Thyroid gland (tissue), 4 donors: Measurements from ENCODE around the gene KCNC3. TPM values are rescaled to one million over a fixed set of nuclear protein-coding genes. Genes with fewer than 3 reads are reported as not detected.

Experiments
- DNase-seq, 2 donors: peaks; one replicate each; pipeline ENCODE4 v3.0.0-alpha.2; 2019
- H3K27ac ChIP-seq, 3 donors: fragments of 200-600 bp; sonication (generic); 1 replicate in 2 of 3; 2 replicates in 1 of 3; pipeline ENCODE4 v1.5.1; 2016 to 2019; ENCODE audit warnings: mild to moderate bottlenecking in 1 of 3, moderate library complexity in 1 of 3
- H3K27me3 ChIP-seq: fragments of 200-600 bp; sonication (generic); one replicate; pipeline ENCODE4 v1.5.1; 2019
- H3K36me3 ChIP-seq, 2 donors: fragments of 200-600 bp; sonication (generic); one replicate each; pipeline ENCODE4 v1.5.1; 2016 to 2019
- H3K4me1 ChIP-seq, 2 donors: fragments of 200-600 bp; sonication (generic); one replicate each; pipeline ENCODE4 v1.5.1; 2017 to 2019
- H3K4me3 ChIP-seq, 3 donors: fragments of 200-600 bp; sonication (generic); replicated peaks in 1 of 3; 1 replicate in 2 of 3; 2 replicates in 1 of 3; pipeline ENCODE4 v1.5.1; 2016; ENCODE audit warnings: mild to moderate bottlenecking in 1 of 3
- H3K9me3 ChIP-seq: fragments of 200-600 bp; sonication (generic); one replicate; pipeline ENCODE4 v1.5.1; 2017
- CTCF ChIP-seq, 6 experiments: fragments of 200-600 bp in 3 of 6; fragments of 450-650 bp in 3 of 6; sonication (generic) in 3 of 6; IDR thresholded peaks; one replicate each; pipeline ENCODE4 v1.5.1; 2016 to 2019; ENCODE audit warnings: antibody characterized with exemption in 6 of 6, mild to moderate bottlenecking in 2 of 6, inconsistent platforms in 1 of 6, moderate library complexity in 1 of 6
- POLR2A ChIP-seq, 2 donors: fragments of 450-650 bp; IDR thresholded peaks; one replicate each; pipeline ENCODE4 v1.6.1; 2017; ENCODE audit warnings: antibody characterized with exemption in 2 of 2, mild to moderate bottlenecking in 2 of 2, moderate library complexity in 1 of 2
- WGBS, 2 donors: methylation state at CpG; one replicate each; pipeline ENCODE4 v1.1.5; 2017; 5-methylcytosine and 5-hydroxymethylcytosine counted together
- intact Hi-C: fragments of 100-400 bp; cut with DNase I; formaldehyde crosslinking; loops from one replicate; pipeline ENCODE4 v1.15.1; 2023
- total RNA-seq, 4 donors: library from RNA; depleted of rRNA; stranded (reverse); fragments of >200 nt; gene quantifications; one replicate each; pipeline ENCODE4 v1.2.3, GENCODE V29; 2016

Gene KCNC3
- total RNA-seq, 4 donors from 2014 or later = 5.9 to 32.8 (median 17.2) TPM

DNA sequence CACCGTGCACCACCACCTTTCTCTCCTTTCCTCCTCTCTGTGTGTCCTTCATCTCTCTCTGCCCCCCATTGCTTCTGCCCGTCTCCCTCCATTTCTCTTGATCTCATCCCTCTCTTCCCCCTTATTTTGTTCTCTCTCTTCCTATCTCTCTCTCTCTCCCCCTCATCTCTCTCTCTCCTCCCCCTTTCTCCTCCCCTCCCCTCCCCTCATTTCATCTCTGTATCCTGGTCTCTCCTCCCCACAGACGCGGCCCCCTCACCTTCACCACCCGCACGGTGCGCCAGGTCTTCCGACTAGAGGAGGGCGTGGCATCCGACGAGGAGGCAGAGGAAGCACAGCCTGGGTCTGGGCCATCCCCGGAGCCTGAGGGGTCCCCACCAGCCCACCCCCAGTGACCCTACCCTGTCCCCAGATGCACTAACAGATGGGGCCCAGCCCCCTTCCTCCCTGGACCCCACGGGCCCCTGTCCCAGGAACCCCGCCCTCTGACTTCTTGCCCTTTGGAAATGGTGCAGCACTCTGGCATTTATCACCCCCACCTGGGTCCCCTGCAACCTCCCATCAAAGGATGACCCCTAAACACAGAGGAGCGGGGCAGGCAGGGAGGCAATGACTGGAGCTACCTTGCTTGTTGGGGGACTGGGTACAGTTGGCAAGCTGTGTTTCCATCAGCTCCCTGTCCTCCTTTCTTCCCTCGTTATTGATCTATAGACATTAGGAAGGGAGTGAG lies 19.6 kb downstream of the KCNC3 start:
- H3K4me3 ChIP-seq = no peak overlapping the region
- no peaks in the 10 kb centered on the region for H3K27me3 ChIP-seq
- no peak overlapping the region for H3K27ac ChIP-seq
- peaks cover 0 to 5% of the 10 kb centered on the region in 2 donors for H3K36me3 ChIP-seq
- H3K4me1 ChIP-seq = peaks cover 16 to 24% of the 10 kb centered on the region in 2 donors
- no peaks in the 10 kb centered on the region for H3K9me3 ChIP-seq
- 76 to 86% methylated on average over 16 of the region's 16 CpGs for WGBS, 2 donors
- no peak for TF ChIP-seq POLR2A (IDR thresholded peaks at IDR 0.05)
- no peak for TF ChIP-seq CTCF (IDR thresholded peaks at IDR 0.05)
- no peak for DNase-seq
- intact Hi-C loops = no loop called here

DNA sequence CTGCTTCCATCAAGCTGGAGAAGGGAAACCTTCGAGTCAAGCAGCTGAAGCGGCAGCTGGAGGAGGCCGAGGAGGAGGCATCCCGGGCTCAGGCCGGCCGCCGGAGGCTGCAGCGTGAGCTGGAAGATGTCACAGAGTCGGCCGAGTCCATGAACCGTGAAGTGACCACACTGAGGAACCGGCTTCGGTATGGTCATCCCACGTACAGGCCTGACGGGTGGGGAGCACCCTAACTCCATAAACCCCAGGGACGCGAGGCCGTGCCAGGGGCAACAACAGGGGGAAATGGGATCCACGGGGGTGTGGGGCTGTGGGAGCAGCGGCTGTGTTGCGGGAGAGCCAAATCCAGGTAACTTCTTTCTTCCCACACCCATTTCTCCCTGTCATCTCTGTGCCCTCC lies 20.2 kb downstream of the KCNC3 start:
- no peak for DNase-seq
- Histone ChIP-seq H3K4me1 (peaks cover 16 to 18% of the 10 kb centered on the region in 2 donors), H3K27ac (no peak overlapping the region), H3K9me3 (no peaks in the 10 kb centered on the region), H3K36me3 (peaks cover 0 to 5% of the 10 kb centered on the region in 2 donors), H3K27me3 (no peaks in the 10 kb centered on the region), H3K4me3 (no peak overlapping the region)
- TF ChIP-seq CTCF (IDR thresholded peaks at IDR 0.05) (no peak), POLR2A (IDR thresholded peaks at IDR 0.05) (no peak)
- intact Hi-C loops = no loop called here
- WGBS, 2 donors = 92% methylated on average over 21 of the region's 21 CpGs

DNA sequence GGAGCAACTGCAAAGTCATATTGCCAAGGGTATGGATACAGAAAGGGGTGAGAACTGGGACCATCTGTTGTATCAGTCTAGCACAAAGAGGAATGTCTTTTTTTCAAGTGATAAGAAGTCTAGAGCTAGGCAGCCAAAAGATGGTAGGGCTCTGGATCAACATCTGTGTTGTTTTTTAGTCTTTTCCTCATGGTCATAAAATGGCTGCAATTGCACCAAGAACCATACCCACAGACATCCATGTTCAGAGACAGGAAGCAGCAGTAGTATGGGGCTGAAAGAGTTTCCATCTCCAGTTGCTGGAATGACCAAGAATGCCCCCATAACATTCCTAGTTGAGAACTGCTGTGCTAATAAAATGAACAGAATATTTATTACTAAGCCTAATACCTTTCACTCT lies 25.6 kb downstream of the KCNC3 start:
- intact Hi-C loops = no loop called here
- Histone ChIP-seq H3K4me3 (no peak overlapping the region), H3K9me3 (no peaks in the 10 kb centered on the region), H3K4me1 (no peaks in the 10 kb centered on the region), H3K27me3 (no peaks in the 10 kb centered on the region), H3K36me3 (peaks cover 6 to 7% of the 10 kb centered on the region in 2 donors), H3K27ac (no peak overlapping the region)
- TF ChIP-seq POLR2A (IDR thresholded peaks at IDR 0.05) (no peak), CTCF (IDR thresholded peaks at IDR 0.05) (no peak)
- no peak for DNase-seq

DNA sequence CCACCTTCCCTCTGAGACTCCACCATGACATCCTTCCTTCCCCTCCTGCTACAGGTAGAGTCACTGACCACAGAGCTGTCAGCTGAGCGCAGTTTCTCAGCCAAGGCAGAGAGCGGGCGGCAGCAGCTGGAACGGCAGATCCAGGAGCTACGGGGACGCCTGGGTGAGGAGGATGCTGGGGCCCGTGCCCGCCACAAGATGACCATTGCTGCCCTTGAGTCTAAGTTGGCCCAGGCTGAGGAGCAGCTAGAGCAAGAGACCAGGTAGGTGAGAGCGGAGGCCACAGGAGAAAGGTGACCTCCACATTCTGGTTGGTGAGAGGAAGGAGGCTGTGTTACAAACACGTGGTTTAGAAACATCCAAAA lies 27.6 kb downstream of the KCNC3 start:
- TF ChIP-seq POLR2A (IDR thresholded peaks at IDR 0.05) (no peak), CTCF (IDR thresholded peaks at IDR 0.05) (no peak)
- no peaks in the 10 kb centered on the region for H3K4me1 ChIP-seq
- no peak overlapping the region for H3K27ac ChIP-seq
- no peaks in the 10 kb centered on the region for H3K27me3 ChIP-seq
- 83 to 84% methylated on average over 10 of the region's 10 CpGs for WGBS, 2 donors
- H3K4me3 ChIP-seq = no peak overlapping the region
- DNase-seq = no peak
- intact Hi-C loops = no loop called here
- peaks cover 7 to 12% of the 10 kb centered on the region in 2 donors for H3K36me3 ChIP-seq
- no peaks in the 10 kb centered on the region for H3K9me3 ChIP-seq

GRCh38 chr19:50300814-50301606 lies 28.2 kb downstream of the KCNC3 start:
- intact Hi-C loops = no loop called here
- no peak for TF ChIP-seq POLR2A (IDR thresholded peaks at IDR 0.05)
- TF ChIP-seq CTCF (IDR thresholded peaks at IDR 0.05) = no peak

More at GRCh38 chr19:50300814-50301606, 28.2 kb downstream of the KCNC3 start:
- Histone ChIP-seq H3K4me1 (no peaks in the 10 kb centered on the region), H3K36me3 (peaks cover 7 to 12% of the 10 kb centered on the region in 2 donors), H3K9me3 (no peaks in the 10 kb centered on the region), H3K27me3 (no peaks in the 10 kb centered on the region), H3K4me3 (no peak overlapping the region), H3K27ac (no peak overlapping the region)
- WGBS, 2 donors = 82 to 83% methylated on average over 10 of the region's 10 CpGs
- no peak for DNase-seq
